ENCODE measurements around the gene GFM1.
A peak's percentile ranks its signal among the peaks of the same experiment; 100 is the strongest.

Gene GFM1

GRCh38 chr3:158728851-158729250, 84.5 kb downstream of the GFM1 start:
- H4K91ac ChIP-seq (ENCODE audit: low read depth, low read length, poor library complexity), result no peak overlapping the region
- H3K27ac ChIP-seq (replicated peaks; ENCODE audit: low read length), result no peak overlapping the region
- no peak for DNase-seq (ENCODE audit: low spot score)
- no peak overlapping the region for H2BK5ac ChIP-seq (ENCODE audit: low read length)
- no peak overlapping the region for H2BK120ac ChIP-seq (ENCODE audit: low read depth, low read length)
- H3K27me3 ChIP-seq (ENCODE audit: control insufficient read depth in 3 of 3, insufficient read depth in 3 of 3, low read depth in 1 of 3, low read length in 3 of 3), result peaks cover 0 to 2% (median 0%) of the 10 kb centered on the region in 3 experiments
- no peak overlapping the region for H3K4me3 ChIP-seq (ENCODE audit: low read length in 2 of 2)
- H3K14ac ChIP-seq (ENCODE audit: low read length), result no peak overlapping the region
- H3K18ac ChIP-seq (ENCODE audit: low read length), result no peak overlapping the region
- no peak overlapping the region for H2AK5ac ChIP-seq (ENCODE audit: low read depth, low read length)
- H3K4ac ChIP-seq (ENCODE audit: low read length), result no peak overlapping the region
- H3K9me3 ChIP-seq (replicated peaks in 1 of 2; ENCODE audit: control insufficient read depth in 2 of 2, insufficient read depth in 1 of 2, low read depth in 1 of 2, low read length in 2 of 2), result no peaks in the 10 kb centered on the region
- peaks cover 0 to 1% of the 10 kb centered on the region in 2 donors for H3K4me1 ChIP-seq (ENCODE audit: control insufficient read depth in 2 of 2, insufficient read depth in 1 of 2, low read depth in 1 of 2, low read length in 2 of 2)
- no peak overlapping the region for H2BK12ac ChIP-seq (ENCODE audit: low read length)
- H3K79me1 ChIP-seq (ENCODE audit: low read depth, low read length), result no peaks in the 10 kb centered on the region
- H3K36me3 ChIP-seq (replicated peaks in 1 of 2; ENCODE audit: control insufficient read depth in 2 of 2, insufficient read depth in 2 of 2, low read length in 2 of 2), result no peaks in the 10 kb centered on the region
- H2AFZ ChIP-seq (ENCODE audit: low read length), result no peak overlapping the region
- no peak overlapping the region for H3K23ac ChIP-seq (ENCODE audit: low read depth, low read length, poor library complexity)
- H4K8ac ChIP-seq (ENCODE audit: low read depth, low read length), result no peak overlapping the region
- H3K9ac ChIP-seq (ENCODE audit: low read depth, low read length, poor library complexity), result no peak overlapping the region
- no peak overlapping the region for H3K4me2 ChIP-seq (ENCODE audit: insufficient read depth, low read length, poor library complexity, severe bottlenecking)
- no peak overlapping the region for H2BK15ac ChIP-seq (ENCODE audit: low read length)

GRCh38 chr3:158731486-158731885, 87.2 kb downstream of the GFM1 start:
- no CpG with 5 or more reads among the region's 14 CpGs for WGBS, 2 donors (ENCODE audit: extremely low coverage in 2 of 2, insufficient read length in 2 of 2, insufficient replicate concordance in 1 of 2)
- Histone ChIP-seq H2BK15ac (ENCODE audit: low read length) (no peak overlapping the region), H3K23ac (ENCODE audit: low read depth, low read length, poor library complexity) (no peak overlapping the region), H3K14ac (ENCODE audit: low read length) (no peak overlapping the region), H2BK12ac (ENCODE audit: low read length) (no peak overlapping the region), H2BK5ac (ENCODE audit: low read length) (peak overlapping the region; percentile 17), H4K8ac (ENCODE audit: low read depth, low read length) (no peak overlapping the region), H2AFZ (ENCODE audit: low read length) (no peak overlapping the region), H3K79me1 (ENCODE audit: low read depth, low read length) (no peaks in the 10 kb centered on the region), H3K36me3 (replicated peaks in 1 of 2; ENCODE audit: control insufficient read depth in 2 of 2, insufficient read depth in 2 of 2, low read length in 2 of 2) (no peaks in the 10 kb centered on the region), H3K4me1 (ENCODE audit: control insufficient read depth in 2 of 2, insufficient read depth in 1 of 2, low read depth in 1 of 2, low read length in 2 of 2) (peaks cover 0 to 1% of the 10 kb centered on the region in 2 donors), H3K9ac (ENCODE audit: low read depth, low read length, poor library complexity) (peak overlapping the region; percentile 97), H3K4me3 (ENCODE audit: low read length in 2 of 2) (peak overlapping the region in 1 of 2 donors; percentile 82), H3K9me3 (replicated peaks in 1 of 2; ENCODE audit: control insufficient read depth in 2 of 2, insufficient read depth in 1 of 2, low read depth in 1 of 2, low read length in 2 of 2) (peaks cover 0 to 4% of the 10 kb centered on the region in 2 donors), H2BK120ac (ENCODE audit: low read depth, low read length) (no peak overlapping the region), H3K4ac (ENCODE audit: low read length) (no peak overlapping the region), H3K4me2 (ENCODE audit: insufficient read depth, low read length, poor library complexity, severe bottlenecking) (peak overlapping the region; percentile 75), H3K27ac (replicated peaks; ENCODE audit: low read length) (no peak overlapping the region), H2AK5ac (ENCODE audit: low read depth, low read length) (no peak overlapping the region), H3K27me3 (ENCODE audit: control insufficient read depth in 3 of 3, insufficient read depth in 3 of 3, low read depth in 1 of 3, low read length in 3 of 3) (peaks cover 0 to 2% (median 0%) of the 10 kb centered on the region in 3 experiments), H4K91ac (ENCODE audit: low read depth, low read length, poor library complexity) (no peak overlapping the region), H3K18ac (ENCODE audit: low read length) (no peak overlapping the region)
- no peak for DNase-seq (ENCODE audit: low spot score)

GRCh38 chr3:158731938-158732855, 87.9 kb downstream of the GFM1 start, which contains the start of gene RARRES1:
Gene RARRES1 (minus strand): TSS chr3:158732457. CDS start chr3:158732415, 42 bp downstream.
- H3K27me3 ChIP-seq (ENCODE audit: control insufficient read depth in 3 of 3, insufficient read depth in 3 of 3, low read depth in 1 of 3, low read length in 3 of 3), result peaks cover 0 to 2% (median 0%) of the 10 kb centered on the region in 3 experiments
- peak within 1 kb of the TSS; percentile 43 for H2BK5ac ChIP-seq (ENCODE audit: low read length)
- H2BK15ac ChIP-seq (ENCODE audit: low read length), result peak within 1 kb of the TSS; percentile 52
- peak within 1 kb of the TSS; percentile 31 for H3K14ac ChIP-seq (ENCODE audit: low read length)
- peak within 1 kb of the TSS; percentile 34 for H3K23ac ChIP-seq (ENCODE audit: low read depth, low read length, poor library complexity)
- DNase-seq (ENCODE audit: low spot score), result peak; percentile 42
- H3K27ac ChIP-seq (replicated peaks; ENCODE audit: low read length), result no peak within 1 kb of the TSS
- no peak within 1 kb of the TSS for H2AFZ ChIP-seq (ENCODE audit: low read length)
- peaks cover 0 to 4% of the 10 kb centered on the region in 2 donors for H3K9me3 ChIP-seq (replicated peaks in 1 of 2; ENCODE audit: control insufficient read depth in 2 of 2, insufficient read depth in 1 of 2, low read depth in 1 of 2, low read length in 2 of 2)
- peak within 1 kb of the TSS; percentile 97 for H3K9ac ChIP-seq (ENCODE audit: low read depth, low read length, poor library complexity)
- H4K8ac ChIP-seq (ENCODE audit: low read depth, low read length), result no peak within 1 kb of the TSS
- no CpG with 5 or more reads among the region's 101 CpGs for WGBS, 2 donors (ENCODE audit: extremely low coverage in 2 of 2, insufficient read length in 2 of 2, insufficient replicate concordance in 1 of 2)
- H3K36me3 ChIP-seq (replicated peaks in 1 of 2; ENCODE audit: control insufficient read depth in 2 of 2, insufficient read depth in 2 of 2, low read length in 2 of 2), result peaks cover 0 to 2% of the 10 kb centered on the region in 2 donors
- peak within 1 kb of the TSS; percentile 47 for H3K4ac ChIP-seq (ENCODE audit: low read length)
- H3K4me2 ChIP-seq (ENCODE audit: insufficient read depth, low read length, poor library complexity, severe bottlenecking), result peak within 1 kb of the TSS; percentile 75
- peaks cover 0 to 1% of the 10 kb centered on the region in 2 donors for H3K4me1 ChIP-seq (ENCODE audit: control insufficient read depth in 2 of 2, insufficient read depth in 1 of 2, low read depth in 1 of 2, low read length in 2 of 2)
- H2BK120ac ChIP-seq (ENCODE audit: low read depth, low read length), result peak within 1 kb of the TSS; percentile 37
- H2BK12ac ChIP-seq (ENCODE audit: low read length), result no peak within 1 kb of the TSS
- H3K79me1 ChIP-seq (ENCODE audit: low read depth, low read length), result no peaks in the 10 kb centered on the region
- H3K4me3 ChIP-seq (ENCODE audit: low read length in 2 of 2), result peak within 1 kb of the TSS in 1 of 2 donors; percentile 82
- H4K91ac ChIP-seq (ENCODE audit: low read depth, low read length, poor library complexity), result peak within 1 kb of the TSS; percentile 41
- no peak within 1 kb of the TSS for H2AK5ac ChIP-seq (ENCODE audit: low read depth, low read length)
- H3K18ac ChIP-seq (ENCODE audit: low read length), result peak within 1 kb of the TSS; percentile 97

- Histone ChIP-seq H3K79me1 (ENCODE audit: low read depth, low read length) (no peaks in the 10 kb centered on the region), H3K27me3 (ENCODE audit: control insufficient read depth in 3 of 3, insufficient read depth in 3 of 3, low read depth in 1 of 3, low read length in 3 of 3) (peaks cover 0 to 2% (median 0%) of the 10 kb centered on the region in 3 experiments), H3K14ac (ENCODE audit: low read length) (peak overlapping the region; percentile 31), H3K9me3 (replicated peaks in 1 of 2; ENCODE audit: control insufficient read depth in 2 of 2, insufficient read depth in 1 of 2, low read depth in 1 of 2, low read length in 2 of 2) (peaks cover 0 to 4% of the 10 kb centered on the region in 2 donors), H3K27ac (replicated peaks; ENCODE audit: low read length) (no peak overlapping the region), H3K4me2 (ENCODE audit: insufficient read depth, low read length, poor library complexity, severe bottlenecking) (peak overlapping the region; percentile 75), H4K8ac (ENCODE audit: low read depth, low read length) (no peak overlapping the region), H3K18ac (ENCODE audit: low read length) (peak overlapping the region; percentile 97), H3K9ac (ENCODE audit: low read depth, low read length, poor library complexity) (peak overlapping the region; percentile 35), H3K23ac (ENCODE audit: low read depth, low read length, poor library complexity) (no peak overlapping the region), H2AK5ac (ENCODE audit: low read depth, low read length) (no peak overlapping the region), H3K4me1 (ENCODE audit: control insufficient read depth in 2 of 2, insufficient read depth in 1 of 2, low read depth in 1 of 2, low read length in 2 of 2) (peaks cover 0 to 1% of the 10 kb centered on the region in 2 donors), H2BK120ac (ENCODE audit: low read depth, low read length) (peak overlapping the region; percentile 37), H3K4me3 (ENCODE audit: low read length in 2 of 2) (peak overlapping the region in 1 of 2 donors; percentile 82), H4K91ac (ENCODE audit: low read depth, low read length, poor library complexity) (peak overlapping the region; percentile 41), H2BK12ac (ENCODE audit: low read length) (no peak overlapping the region), H2AFZ (ENCODE audit: low read length) (no peak overlapping the region), H2BK5ac (ENCODE audit: low read length) (peak overlapping the region; percentile 43), H3K36me3 (replicated peaks in 1 of 2; ENCODE audit: control insufficient read depth in 2 of 2, insufficient read depth in 2 of 2, low read length in 2 of 2) (peaks cover 0 to 2% of the 10 kb centered on the region in 2 donors), H3K4ac (ENCODE audit: low read length) (peak overlapping the region; percentile 47), H2BK15ac (ENCODE audit: low read length) (no peak overlapping the region)
- WGBS, 2 donors (ENCODE audit: extremely low coverage in 2 of 2, insufficient read length in 2 of 2, insufficient replicate concordance in 1 of 2), result no CpG with 5 or more reads among the region's 15 CpGs
- DNase-seq (ENCODE audit: low spot score), result no peak
Measured at GRCh38 chr3:158732856-158733200, 88.5 kb downstream of the GFM1 start.

All from neuronal stem cell (in vitro differentiated cells).